ENCODE results near the gene ZRANB2. TPM values are rescaled to one million over a fixed set of nuclear protein-coding genes. Genes with fewer than 3 reads are reported as not detected.

Gene ZRANB2
- total RNA-seq, 2 experiments from 2014 or later: 102 TPM

DNA sequence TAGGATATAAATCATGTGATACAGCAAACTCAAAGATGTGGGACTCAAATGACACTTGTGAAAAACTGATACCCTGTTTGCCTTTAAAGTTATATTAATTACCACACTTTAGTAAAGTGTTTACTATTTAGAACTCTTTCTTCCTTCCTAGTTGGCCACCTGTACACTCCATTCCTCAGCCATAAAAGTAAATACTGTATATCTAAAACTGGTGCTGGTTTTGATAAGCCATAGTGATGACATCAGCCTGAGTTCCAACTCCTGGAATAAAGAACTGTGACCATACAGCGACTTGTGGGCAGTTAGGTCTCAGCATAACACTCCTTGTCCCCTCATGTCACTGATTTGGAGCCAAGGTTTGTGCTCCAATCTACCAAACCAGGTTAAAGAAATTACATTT is 36.0 kb downstream of the ZRANB2 start:
- TF ChIP-seq CTCF (IDR thresholded peaks at IDR 0.05): no peak
- ATAC-seq (ENCODE audit: poor library complexity) (no peak), DNase-seq (no peak)
- intact Hi-C loops (cut with DNase I, micrococcal nuclease): loop anchor here in 1 of 2 experiments (5.0 kb wide), 1 partner anchor 518 kb away; no protein-coding TSS in a partner anchor
- H3K27me3 Mint-ChIP-seq: peaks cover 61% of the 10 kb centered on the region
- H3K36me3 Mint-ChIP-seq (ENCODE audit: low read depth): no peaks in the 10 kb centered on the region
- no peak overlapping the region for H3K27ac Mint-ChIP-seq
- H3K36me3 ChIP-seq (ENCODE audit: insufficient read depth, low read length): no peaks in the 10 kb centered on the region
- no peak overlapping the region for H3K4me3 Mint-ChIP-seq
- no peaks in the 10 kb centered on the region for H3K9me3 Mint-ChIP-seq
- peaks cover 19% of the 10 kb centered on the region for H3K4me1 Mint-ChIP-seq (ENCODE audit: low read depth)
- peaks cover 19% of the 10 kb centered on the region for H3K4me1 ChIP-seq (ENCODE audit: insufficient read depth, low read length)
- H3K27me3 ChIP-seq (ENCODE audit: control insufficient read depth in 1 of 2, insufficient read depth in 2 of 2, low read length in 2 of 2): peaks cover 35 to 51% of the 10 kb centered on the region in 2 experiments
- ChIA-PET POLR2A (no interaction called here), CTCF (no interaction called here)
- H3K4me3 ChIP-seq (ENCODE audit: low read length): no peak overlapping the region
- H3K27ac ChIP-seq (ENCODE audit: low read depth in 1 of 2, low read length in 2 of 2): no peak overlapping the region
- H3K9me3 ChIP-seq (ENCODE audit: control insufficient read depth in 1 of 2, insufficient read depth in 1 of 2, low read length in 2 of 2): peaks cover 0 to 16% of the 10 kb centered on the region in 2 experiments

GRCh38 chr1:71043065-71043464 is 37.8 kb downstream of the ZRANB2 start:
- Histone ChIP-seq H3K36me3 (ENCODE audit: insufficient read depth, low read length) (no peaks in the 10 kb centered on the region), H3K4me1 (ENCODE audit: insufficient read depth, low read length) (peaks cover 18% of the 10 kb centered on the region), H3K27ac (ENCODE audit: low read depth in 1 of 2, low read length in 2 of 2) (no peak overlapping the region), H3K9me3 (ENCODE audit: control insufficient read depth in 1 of 2, insufficient read depth in 1 of 2, low read length in 2 of 2) (peaks cover 0 to 16% of the 10 kb centered on the region in 2 experiments), H3K27me3 (ENCODE audit: control insufficient read depth in 1 of 2, insufficient read depth in 2 of 2, low read length in 2 of 2) (peaks cover 32 to 43% of the 10 kb centered on the region in 2 experiments), H3K4me3 (ENCODE audit: low read length) (no peak overlapping the region)
- POLR2A ChIA-PET: no interaction called here
- DNase-seq: no peak
- ATAC-seq (ENCODE audit: poor library complexity): no peak
- CTCF ChIA-PET: no interaction called here
- Mint-ChIP-seq H3K4me3 (no peak overlapping the region), H3K27me3 (peaks cover 62% of the 10 kb centered on the region), H3K36me3 (ENCODE audit: low read depth) (no peaks in the 10 kb centered on the region), H3K27ac (no peak overlapping the region), H3K4me1 (ENCODE audit: low read depth) (peaks cover 15% of the 10 kb centered on the region), H3K9me3 (no peaks in the 10 kb centered on the region)
- TF ChIP-seq CTCF (IDR thresholded peaks at IDR 0.05): no peak
- intact Hi-C loops (cut with DNase I, micrococcal nuclease): no loop called here

DNA sequence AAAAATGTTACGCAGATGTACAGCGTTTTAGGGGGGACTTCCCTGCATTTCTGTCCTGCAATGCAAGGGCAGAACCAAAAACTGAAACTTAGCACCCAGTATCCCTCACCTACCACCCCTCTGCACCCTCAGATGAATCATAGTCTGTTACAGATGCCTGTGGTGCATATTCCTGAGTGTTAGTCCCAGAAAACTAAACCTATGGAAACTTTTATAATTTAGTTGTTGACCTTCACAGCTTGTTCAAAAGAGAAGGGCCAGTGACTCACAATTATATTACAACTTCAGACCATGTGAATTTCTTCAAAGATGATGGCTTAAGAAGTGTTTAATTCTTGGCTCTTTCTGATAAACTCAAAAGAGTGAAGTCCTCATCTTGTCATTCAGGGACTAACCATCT is 39.0 kb downstream of the ZRANB2 start:
- DNase-seq: no peak
- POLR2A ChIA-PET: no interaction called here
- peaks cover 6% of the 10 kb centered on the region for H3K4me1 ChIP-seq (ENCODE audit: insufficient read depth, low read length)
- peaks cover 0 to 6% of the 10 kb centered on the region in 2 experiments for H3K9me3 ChIP-seq (ENCODE audit: control insufficient read depth in 1 of 2, insufficient read depth in 1 of 2, low read length in 2 of 2)
- no peak overlapping the region for H3K4me3 ChIP-seq (ENCODE audit: low read length)
- CTCF ChIA-PET: no interaction called here
- Mint-ChIP-seq H3K4me1 (ENCODE audit: low read depth) (peaks cover 7% of the 10 kb centered on the region), H3K27ac (no peak overlapping the region), H3K9me3 (no peaks in the 10 kb centered on the region), H3K4me3 (no peak overlapping the region), H3K36me3 (ENCODE audit: low read depth) (no peaks in the 10 kb centered on the region), H3K27me3 (peaks cover 64% of the 10 kb centered on the region)
- no peak for ATAC-seq (ENCODE audit: poor library complexity)
- intact Hi-C loops (cut with DNase I, micrococcal nuclease): no loop called here
- H3K27ac ChIP-seq (ENCODE audit: low read depth in 1 of 2, low read length in 2 of 2): no peak overlapping the region
- no peak for TF ChIP-seq CTCF (IDR thresholded peaks at IDR 0.05)
- no peaks in the 10 kb centered on the region for H3K36me3 ChIP-seq (ENCODE audit: insufficient read depth, low read length)
- H3K27me3 ChIP-seq (ENCODE audit: control insufficient read depth in 1 of 2, insufficient read depth in 2 of 2, low read length in 2 of 2): peaks cover 20 to 35% of the 10 kb centered on the region in 2 experiments

Measured in CD4-positive, alpha-beta T cell (primary cell).